ENCODE data around the gene KIF24.
"Not testable (repeated sequence)": the region's sequence is repeated elsewhere in the genome, so short reads cannot be mapped to it uniquely, and the experiment has no call there.

Gene KIF24

DNA sequence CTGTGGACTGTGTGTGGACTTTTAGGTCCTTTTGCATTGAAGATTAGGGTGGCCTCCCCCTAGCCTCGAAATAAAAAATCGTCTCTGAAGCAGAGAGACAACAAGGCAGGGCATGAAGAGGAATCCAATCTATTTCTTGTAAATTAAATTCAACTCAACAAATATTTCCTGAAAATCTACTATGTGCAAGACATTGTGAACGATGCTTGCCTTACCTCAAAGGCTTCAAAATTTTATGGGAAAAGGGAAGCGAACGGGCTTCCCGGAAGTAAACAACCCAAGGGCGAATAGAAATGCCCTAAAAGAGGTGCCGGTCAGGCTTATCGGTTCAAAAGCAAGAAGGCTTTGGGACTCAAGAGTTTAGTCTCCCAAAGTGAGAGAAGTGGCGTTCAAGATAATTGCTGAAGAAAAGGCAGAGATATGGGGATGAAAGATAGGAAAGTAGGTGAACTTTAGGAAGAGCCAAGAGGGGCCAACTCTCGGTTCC, 525 bp downstream of the KIF24 start:
- in situ Hi-C loops (cut with HindIII; ENCODE audit: low sequenced_read_pairs) = no loop called here

DNA sequence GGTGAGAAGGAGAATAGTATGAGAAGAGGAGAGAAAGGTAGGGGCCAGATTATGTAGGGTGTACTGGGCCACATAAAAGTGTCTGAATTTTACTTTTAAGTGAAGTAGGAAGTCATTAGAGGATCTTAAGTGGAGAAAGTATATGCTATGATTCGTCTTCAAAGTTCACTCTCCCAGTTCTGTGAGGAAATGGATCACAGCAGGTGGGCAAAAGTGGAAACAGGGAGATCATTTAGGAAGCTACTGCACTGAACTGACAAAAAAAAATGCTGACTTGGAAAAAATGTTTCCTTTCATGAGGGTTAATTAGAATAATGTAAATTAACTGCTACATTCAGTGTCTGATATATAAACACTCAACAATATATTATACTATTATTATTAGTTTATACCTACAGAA, 2.4 kb downstream of the KIF24 start:
- in situ Hi-C loops (cut with HindIII; ENCODE audit: low sequenced_read_pairs) = no loop called here

GRCh38 chr9:34322899-34323591, 6.0 kb downstream of the KIF24 start:
- in situ Hi-C loops (cut with HindIII; ENCODE audit: low sequenced_read_pairs) = no loop called here

GRCh38 chr9:34321451-34321850, 7.6 kb downstream of the KIF24 start:
- in situ Hi-C loops (cut with HindIII; ENCODE audit: low sequenced_read_pairs) = no loop called here

- in situ Hi-C loops (cut with HindIII; ENCODE audit: low sequenced_read_pairs) = no loop called here
Observed at GRCh38 chr9:34318163-34318790, 10.8 kb downstream of the KIF24 start.

GRCh38 chr9:34317436-34317835, 11.6 kb downstream of the KIF24 start:
- in situ Hi-C loops (cut with HindIII; ENCODE audit: low sequenced_read_pairs) = no loop called here

DNA sequence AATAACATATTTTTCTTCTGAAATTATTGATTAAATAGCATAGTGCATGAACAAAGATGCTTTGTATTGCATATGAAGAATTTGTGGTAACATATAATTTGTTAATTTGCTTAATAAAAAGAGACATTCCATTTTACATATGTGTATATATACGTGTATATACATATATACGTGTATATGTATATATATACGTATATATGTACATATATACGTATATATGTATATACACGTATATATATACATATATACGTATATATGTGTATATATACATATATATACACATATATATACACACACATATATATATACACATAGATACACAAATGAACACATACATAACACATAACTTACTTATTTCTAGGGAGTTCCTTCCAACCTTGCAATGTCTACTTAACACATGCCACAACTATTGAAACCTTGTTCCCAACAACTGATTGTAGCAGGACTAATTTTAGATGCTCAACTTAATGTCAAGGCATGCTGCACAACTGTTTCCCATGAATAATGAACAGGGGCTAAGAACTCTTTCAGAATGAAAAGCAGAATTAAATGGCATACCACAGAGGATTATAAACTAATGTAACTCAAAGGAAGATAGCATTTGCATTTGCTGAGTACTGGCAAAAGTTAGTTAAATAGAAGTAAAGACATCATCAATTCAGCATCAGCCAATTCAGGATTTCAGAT, 17.4 kb downstream of the KIF24 start:
- in situ Hi-C loops (cut with HindIII; ENCODE audit: low sequenced_read_pairs) = no loop called here

DNA sequence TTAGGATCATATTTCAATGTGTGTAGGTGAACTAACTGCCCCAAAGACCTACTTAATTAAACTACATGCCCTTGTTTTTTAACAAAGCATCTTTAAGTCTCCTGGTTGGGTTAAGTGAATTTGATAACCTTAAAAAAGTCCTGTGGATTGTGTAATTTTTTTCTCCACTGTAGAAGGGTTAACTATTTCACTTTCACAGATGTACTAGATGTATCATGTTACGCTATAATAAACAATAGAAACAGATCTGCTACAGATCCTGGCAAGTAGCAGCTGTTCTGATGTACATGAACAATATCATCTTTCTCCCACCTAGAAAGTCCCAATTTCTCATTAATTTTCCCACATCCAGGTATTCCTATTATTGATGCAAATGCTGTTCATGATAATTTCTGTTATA, 18.9 kb downstream of the KIF24 start:
- in situ Hi-C loops (cut with HindIII; ENCODE audit: low sequenced_read_pairs) = no loop called here

DNA sequence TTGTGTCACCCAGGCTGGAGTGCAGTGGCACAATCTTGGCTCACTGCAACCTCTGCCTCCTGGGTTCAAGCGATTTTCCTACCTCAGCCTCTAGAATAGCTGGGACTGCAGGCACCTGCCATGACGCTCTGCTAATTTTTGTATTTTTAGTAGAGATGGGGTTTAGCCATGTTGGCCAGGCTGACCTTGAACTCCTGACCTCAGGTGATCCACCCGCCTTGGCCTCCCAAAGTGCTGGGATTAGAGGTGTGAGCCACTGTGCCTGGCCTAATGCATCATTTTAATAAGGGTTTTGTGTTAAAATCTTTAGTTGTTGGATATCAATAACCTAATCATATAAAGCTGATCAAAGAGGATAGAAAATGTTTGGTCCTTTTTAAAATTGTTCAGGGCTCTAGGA, 20.8 kb downstream of the KIF24 start:
- in situ Hi-C loops (cut with HindIII; ENCODE audit: low sequenced_read_pairs) = not testable (repeated sequence)

DNA sequence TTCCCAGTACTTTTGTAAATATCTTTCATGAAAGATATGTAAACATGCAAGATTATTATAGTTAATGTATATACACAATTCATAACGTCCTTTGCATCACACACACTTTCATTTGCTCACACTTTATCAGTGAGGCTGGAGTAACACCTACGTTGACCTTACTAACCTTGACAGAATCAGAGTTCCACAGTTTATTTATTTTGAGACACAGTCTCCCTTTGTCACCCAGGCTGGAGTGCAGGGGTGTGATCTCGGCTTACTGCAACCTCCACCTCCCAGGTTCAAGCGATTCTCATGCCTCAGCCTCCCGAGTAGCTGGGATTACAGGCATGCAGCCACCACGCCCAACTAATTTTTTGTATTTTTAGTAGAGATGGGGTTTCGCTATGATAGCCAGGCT, 28.0 kb downstream of the KIF24 start:
- in situ Hi-C loops (cut with HindIII; ENCODE audit: low sequenced_read_pairs) = not testable (repeated sequence)

GRCh38 chr9:34292552-34292951, 36.5 kb downstream of the KIF24 start:
- in situ Hi-C loops (cut with HindIII; ENCODE audit: low sequenced_read_pairs) = no loop called here

GRCh38 chr9:34291423-34291822, 37.6 kb downstream of the KIF24 start:
- in situ Hi-C loops (cut with HindIII; ENCODE audit: low sequenced_read_pairs) = no loop called here

DNA sequence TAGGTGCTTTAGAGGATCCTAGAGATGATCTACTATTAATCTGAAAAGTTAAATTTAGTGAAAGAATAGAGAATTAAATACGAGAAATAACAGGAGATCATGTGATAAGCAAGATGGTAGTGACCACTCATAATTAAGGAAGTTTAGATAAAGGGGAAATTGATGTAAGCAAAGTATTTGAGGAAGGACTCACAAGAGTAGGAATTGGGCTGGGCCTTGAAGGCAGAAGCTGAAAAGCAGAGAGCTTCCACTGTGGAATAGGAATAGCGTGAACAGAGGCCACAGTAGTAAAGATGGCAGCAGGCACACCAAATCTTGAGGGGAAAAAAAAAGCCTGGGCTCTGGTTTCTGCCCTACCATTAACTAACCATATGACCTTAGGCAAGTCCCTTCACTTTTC, 38.0 kb downstream of the KIF24 start:
- in situ Hi-C loops (cut with HindIII; ENCODE audit: low sequenced_read_pairs) = no loop called here

DNA sequence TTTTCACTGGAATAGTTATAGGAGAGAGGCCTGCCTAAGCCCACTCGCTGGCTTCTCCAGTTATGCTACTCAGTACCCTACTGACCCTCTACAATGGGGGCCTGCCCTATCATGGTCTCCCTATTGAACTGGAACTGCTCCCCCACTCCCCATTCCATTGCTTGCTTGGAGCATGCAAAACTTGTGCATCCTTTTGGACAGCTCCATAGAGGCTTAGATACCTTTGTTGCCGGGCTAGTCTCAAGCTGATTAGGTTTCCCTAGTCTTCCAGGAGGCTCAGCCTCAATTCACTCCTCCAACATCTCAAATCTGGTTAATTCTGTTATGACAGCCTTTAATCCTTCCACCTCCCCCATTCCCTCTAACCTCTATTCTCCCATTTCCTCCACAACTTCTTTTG, 39.9 kb downstream of the KIF24 start:
- in situ Hi-C loops (cut with HindIII; ENCODE audit: low sequenced_read_pairs) = loop anchor here (5.0 kb wide), 1 partner anchor 73 kb away; no protein-coding TSS in a partner anchor

- in situ Hi-C loops (cut with HindIII; ENCODE audit: low sequenced_read_pairs) = no loop called here
Observed at GRCh38 chr9:34282096-34282495, 47.0 kb downstream of the KIF24 start.

GRCh38 chr9:34279411-34279810, 49.7 kb downstream of the KIF24 start:
- in situ Hi-C loops (cut with HindIII; ENCODE audit: low sequenced_read_pairs) = no loop called here
